Activated CD8-positive, alpha-beta memory T cell treated with anti-CD3 and anti-CD28 coated beads, Interleukin-2, amount 50 U/mL, for 4 hours (primary cell): ENCODE data around the gene PRCD.

Source experiments
- DNase-seq: peaks from one replicate; pipeline ENCODE4 v3.0.0-alpha.2; 2020

PRCD gene

GRCh38 chr17:76575570-76575969 lies 35.7 kb downstream of the PRCD start:
- DNase-seq: no peak

DNA sequence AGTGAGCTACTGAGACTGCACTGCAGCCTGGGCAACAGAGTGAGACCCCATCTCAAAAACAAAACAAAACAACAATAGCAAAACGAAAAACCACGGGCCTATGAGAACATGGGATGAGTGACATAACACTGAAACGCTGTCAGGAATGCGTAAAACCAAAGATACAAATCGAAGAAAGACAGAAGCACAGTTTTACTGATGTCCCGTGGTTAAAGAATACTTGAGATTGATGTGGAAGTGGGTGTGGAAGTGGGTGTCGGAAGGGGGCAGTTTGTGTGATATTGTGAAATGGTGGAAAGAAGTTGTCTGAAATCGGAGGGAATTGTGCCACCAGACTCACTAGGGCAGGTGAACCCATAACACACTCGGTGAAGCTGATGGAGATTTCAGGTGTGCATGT lies 36.3 kb downstream of the PRCD start:
- no peak for DNase-seq

DNA sequence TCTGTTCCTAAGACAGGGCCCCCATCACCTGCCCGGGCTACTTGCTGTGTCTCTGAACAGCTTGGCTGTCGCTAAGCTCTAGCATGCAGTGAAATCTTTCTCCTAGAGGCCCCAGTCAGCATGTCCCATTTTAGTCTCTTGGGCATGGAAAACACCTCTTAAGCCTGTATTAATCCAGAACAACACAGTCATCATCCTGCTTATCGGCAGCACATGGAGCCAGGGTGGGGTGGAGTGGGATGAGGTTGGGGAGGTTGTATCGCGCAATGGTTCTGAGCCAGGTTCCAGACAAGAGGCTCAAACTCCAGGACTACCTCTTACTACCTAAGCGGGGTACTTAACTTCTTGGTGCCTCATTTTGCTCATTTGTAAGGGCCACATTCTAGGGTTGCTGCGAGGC lies 38.0 kb downstream of the PRCD start:
- no peak for DNase-seq

GRCh38 chr17:76578376-76578775 lies 38.5 kb downstream of the PRCD start:
- DNase-seq: no peak

GRCh38 chr17:76579281-76579680 lies 39.4 kb downstream of the PRCD start:
- no peak for DNase-seq

- no peak for DNase-seq
Measured at GRCh38 chr17:76581515-76581914, 41.7 kb downstream of the PRCD start.

- no peak for DNase-seq
Measured at GRCh38 chr17:76582660-76583059, 42.8 kb downstream of the PRCD start.

GRCh38 chr17:76584427-76585032 lies 44.7 kb downstream of the PRCD start:
- no peak for DNase-seq

DNA sequence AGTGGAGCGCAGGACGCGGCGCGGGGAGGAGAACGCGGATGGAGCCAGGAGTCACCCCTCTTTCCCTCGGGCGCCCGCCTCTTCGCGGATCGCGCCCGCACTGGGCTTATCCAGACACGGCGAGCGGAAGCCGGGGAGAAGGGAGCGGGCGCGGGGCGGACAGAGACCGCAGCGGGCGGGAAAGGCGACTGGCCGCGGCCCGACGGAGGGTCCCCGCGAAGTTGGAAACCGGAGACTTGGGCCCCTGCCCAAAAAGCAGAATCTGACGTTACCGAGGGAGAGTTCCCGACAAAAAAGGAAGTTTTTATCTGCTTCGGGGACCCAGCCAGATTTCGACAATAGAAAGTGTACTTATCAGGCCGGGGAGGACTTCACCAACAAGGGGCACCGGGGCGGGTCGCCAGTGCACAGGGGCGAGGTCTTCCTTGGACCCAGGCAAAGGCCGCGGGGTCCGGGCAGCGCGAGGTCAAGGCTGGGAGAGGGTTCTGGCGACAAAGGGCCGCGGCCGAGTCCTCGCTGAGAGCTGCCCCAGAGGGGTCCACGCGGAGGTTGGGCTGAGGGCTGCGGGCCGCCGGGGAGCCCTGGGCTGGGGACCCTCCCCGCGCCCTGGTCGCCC lies 45.3 kb downstream of the PRCD start:
- no peak for DNase-seq

DNA sequence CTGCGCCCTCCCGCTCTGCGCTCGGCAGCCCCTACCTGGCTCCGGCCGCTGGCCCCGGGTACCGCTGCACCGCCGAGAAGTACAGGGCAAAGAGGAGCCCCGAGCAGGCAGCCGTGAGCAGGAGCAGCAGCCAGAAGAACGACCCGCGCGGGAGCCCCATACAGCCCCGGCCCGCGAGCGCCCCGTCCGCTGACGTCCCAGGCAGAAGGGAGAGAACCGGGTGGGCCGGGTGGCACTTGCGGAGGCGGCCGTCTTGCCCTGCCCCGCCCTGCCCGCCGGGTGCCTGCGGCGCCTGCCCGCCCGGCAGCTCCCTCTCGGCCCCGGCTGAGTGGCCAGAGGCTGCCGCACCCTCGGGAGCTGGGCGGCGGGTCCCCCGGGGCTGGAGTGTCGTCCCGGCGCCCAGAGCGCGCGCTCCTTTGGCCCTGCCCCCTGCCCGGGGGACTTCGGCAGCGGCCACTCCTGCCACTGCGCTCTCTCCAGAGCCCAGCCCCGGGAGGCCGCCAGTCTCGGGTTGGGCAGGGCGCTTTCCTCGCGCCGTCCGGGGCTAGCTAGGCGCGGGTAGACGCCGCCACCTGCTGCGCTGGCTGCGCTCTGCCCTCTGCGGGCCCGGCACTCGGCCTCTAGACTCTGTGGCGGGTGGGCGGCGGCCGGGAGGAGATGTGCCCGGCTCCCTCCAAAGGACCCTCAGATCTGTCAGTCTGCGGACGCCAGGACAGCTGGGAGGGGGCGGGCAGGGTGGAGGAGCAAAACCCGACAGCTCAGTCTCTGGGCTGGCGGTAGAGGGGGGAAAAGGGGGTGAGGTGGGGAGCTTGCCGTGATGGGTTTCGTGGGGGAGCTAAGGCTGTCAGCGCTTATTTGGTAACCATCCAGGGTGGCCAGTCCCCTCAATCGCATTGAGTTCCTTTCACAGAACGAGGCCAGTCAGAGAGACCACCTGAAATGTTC lies 46.1 kb downstream of the PRCD start, which contains the start of gene ST6GALNAC2:
Gene ST6GALNAC2 (minus strand): TSS at position 212 of the 945 bp plus-strand sequence. CDS start 52 bp downstream, at position 160.
- peak; percentile 42 for DNase-seq

- DNase-seq: no peak
Measured at GRCh38 chr17:76586741-76587487, 47.1 kb downstream of the PRCD start.

DNA sequence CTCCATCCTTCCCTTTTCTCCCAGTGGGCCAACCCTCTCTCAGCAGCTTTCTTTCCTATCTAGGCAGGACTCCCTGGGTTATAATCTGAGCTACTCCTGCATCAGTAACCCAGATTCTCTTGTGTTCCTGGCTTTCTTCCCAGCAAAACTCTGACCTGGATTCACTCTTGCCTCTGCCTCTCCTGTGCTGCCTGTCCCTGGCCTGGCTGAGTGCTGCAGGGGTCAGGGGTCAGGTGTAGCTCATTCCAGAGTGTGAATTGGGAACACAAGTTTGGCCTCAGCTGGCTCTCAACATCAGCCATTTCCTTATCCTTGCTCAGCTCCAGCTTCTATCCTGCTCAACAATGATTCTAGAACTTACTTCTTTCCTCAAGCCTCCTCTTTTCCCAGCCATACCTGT lies 48.3 kb downstream of the PRCD start:
- DNase-seq: no peak

- DNase-seq: no peak
Measured at GRCh38 chr17:76593384-76593826, 53.6 kb downstream of the PRCD start.

DNA sequence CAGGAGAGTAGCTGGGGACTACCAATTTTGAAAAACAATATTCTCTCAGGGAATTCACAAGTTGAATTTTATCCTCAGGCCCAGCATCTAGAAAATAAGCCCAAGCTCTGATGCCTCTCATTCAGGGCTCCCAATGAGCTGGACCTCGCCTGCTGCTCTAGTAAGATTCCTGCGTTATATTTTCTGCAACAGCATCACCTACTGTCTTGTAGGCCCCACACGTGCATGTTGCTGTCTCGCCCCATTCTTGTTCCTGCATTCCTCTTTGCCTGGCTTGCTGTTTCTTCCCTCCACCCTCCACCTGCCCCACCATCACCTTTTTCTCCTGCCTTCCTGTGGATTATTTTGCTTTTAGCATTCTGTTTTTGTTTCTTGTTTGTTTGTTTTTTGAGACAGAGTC lies 54.1 kb downstream of the PRCD start:
- DNase-seq: no peak

DNA sequence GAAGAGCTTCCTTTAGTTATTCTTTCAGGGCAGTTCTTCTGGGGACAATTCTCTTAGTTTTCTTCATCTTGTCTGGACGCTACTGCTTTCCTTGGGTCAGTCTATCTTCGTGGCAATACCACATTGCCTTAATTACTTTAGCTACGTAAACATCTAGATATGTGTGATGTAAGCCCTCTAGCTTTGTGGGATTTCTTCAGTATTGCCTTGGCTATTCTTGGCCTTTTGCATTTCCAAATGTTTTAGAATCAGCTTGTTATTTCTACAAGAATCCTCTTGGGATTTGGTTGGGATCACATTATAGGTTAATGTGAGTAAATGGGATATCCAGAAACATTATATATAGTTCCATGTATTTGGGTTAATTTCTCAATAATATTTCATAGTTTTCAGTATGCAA lies 54.8 kb downstream of the PRCD start:
- no peak for DNase-seq
